Right cardiac atrium (tissue), 5 donors: ENCODE measurements around the gene LOC128125822.

ENCODE experiments used
- ATAC-seq, 2 donors: fragments of 200-7000 bp; cut with Tn5 transposase; one replicate each; pipeline versions ENCODE4 v1.8.0 to v1.9.1; 2020; ENCODE audit warnings: moderate library complexity in 2 of 2, mild to moderate bottlenecking in 1 of 2
- DNase-seq, 3 donors: peaks; one replicate each; pipeline ENCODE4 v3.0.0-alpha.2; 2020
- H3K27ac ChIP-seq: one replicate; pipeline ENCODE4 v1.5.1; 2013; ENCODE audit warnings: mild to moderate bottlenecking, low read length, control low read depth, moderate library complexity
- H3K27me3 ChIP-seq: one replicate; pipeline ENCODE4 v1.6.1; 2013; ENCODE audit not compliant: control insufficient read depth, insufficient read depth
- H3K4me1 ChIP-seq: one replicate; pipeline ENCODE4 v1.6.1; 2013; ENCODE audit warnings: low read length; ENCODE audit not compliant: control insufficient read depth, insufficient read depth
- H3K4me3 ChIP-seq: one replicate; pipeline ENCODE4 v1.5.1; 2013; ENCODE audit warnings: low read length, control low read depth
- H3K9me3 ChIP-seq: one replicate; pipeline ENCODE4 v1.6.1; 2013; ENCODE audit warnings: low read length; ENCODE audit not compliant: control insufficient read depth
- WGBS: extraction: QIAGEN DNeasy Blood & Tissue Kit; methylation state at CpG from one replicate; pipeline ENCODE4 v1.1.7; 2013; 5-methylcytosine and 5-hydroxymethylcytosine counted together
- intact Hi-C, 4 donors: fragments of 100-400 bp; cut with DNase I; formaldehyde crosslinking; loops; one replicate each; pipeline versions ENCODE4 v1.11.0 to v1.14.0; 2022 to 2023
- donor health status: healthy with polysubstance abuse.
- donor health status: DM: no; HTN: yes; CAD: no.
- donor health status: DM: no; HTN: no; CAD: no.
- donor health status: DM: no; HTN: yes; CAD: no; lungs with severe emphysema.
- donor health status: DM: yes; HTN: yes; CAD: no.

Gene LOC128125822

GRCh38 chr6:63573899-63574553, 1.7 kb downstream of the LOC128125822 start:
- ATAC-seq (no peak), DNase-seq (peak in 1 of 3 donors; percentile 44)
- Histone ChIP-seq H3K27ac (peak overlapping the region; percentile 99), H3K9me3 (no peaks in the 10 kb centered on the region), H3K27me3 (no peaks in the 10 kb centered on the region), H3K4me3 (peak overlapping the region; percentile 89), H3K4me1 (no peaks in the 10 kb centered on the region)
- intact Hi-C loops = loop anchor here in 1 of 4 donors (10.0 kb wide), 1 partner anchor 61 kb away; the partner anchor contains the start of gene PHF3
- WGBS = 12% methylated on average over 10 of the region's 10 CpGs

- Histone ChIP-seq H3K27me3 (no peaks in the 10 kb centered on the region), H3K9me3 (no peaks in the 10 kb centered on the region), H3K4me3 (peak overlapping the region; percentile 89), H3K4me1 (no peaks in the 10 kb centered on the region), H3K27ac (no peak overlapping the region)
- ATAC-seq = no peak
- intact Hi-C loops = loop anchor here in 1 of 4 donors (10.0 kb wide), 1 partner anchor 60 kb away; the partner anchor contains the start of gene PHF3
- no peak for DNase-seq
- 76% methylated on average over 2 of the region's 2 CpGs for WGBS
These were observed 2.2 kb downstream of the LOC128125822 start for GRCh38 chr6:63574554-63574900.

GRCh38 chr6:63576147-63576772, 4.0 kb downstream of the LOC128125822 start:
- 83% methylated on average over 3 of the region's 3 CpGs for WGBS
- H3K4me3 ChIP-seq = no peak overlapping the region
- H3K27me3 ChIP-seq = no peaks in the 10 kb centered on the region
- DNase-seq = no peak
- no peaks in the 10 kb centered on the region for H3K9me3 ChIP-seq
- H3K27ac ChIP-seq = no peak overlapping the region
- no peak for ATAC-seq
- H3K4me1 ChIP-seq = no peaks in the 10 kb centered on the region
- intact Hi-C loops = loop anchor here in 1 of 4 donors (10.0 kb wide), 1 partner anchor 59 kb away; the partner anchor contains the start of gene PHF3

GRCh38 chr6:63576985-63577712, 4.9 kb downstream of the LOC128125822 start:
- Histone ChIP-seq H3K4me3 (no peak overlapping the region), H3K27ac (no peak overlapping the region), H3K4me1 (no peaks in the 10 kb centered on the region), H3K27me3 (no peaks in the 10 kb centered on the region), H3K9me3 (no peaks in the 10 kb centered on the region)
- intact Hi-C loops = loop anchor here in 1 of 4 donors (10.0 kb wide), 1 partner anchor 58 kb away; the partner anchor contains the start of gene PHF3
- DNase-seq (no peak), ATAC-seq (no peak)
- 93% methylated on average over 5 of the region's 5 CpGs for WGBS

GRCh38 chr6:63578757-63579156, 6.5 kb downstream of the LOC128125822 start:
- H3K4me1 ChIP-seq = no peaks in the 10 kb centered on the region
- 100% methylated on average over 2 of the region's 2 CpGs for WGBS
- no peaks in the 10 kb centered on the region for H3K27me3 ChIP-seq
- no peak overlapping the region for H3K27ac ChIP-seq
- intact Hi-C loops = loop anchor here in 1 of 4 donors (10.0 kb wide), 1 partner anchor 56 kb away; the partner anchor contains the start of gene PHF3
- H3K4me3 ChIP-seq = no peak overlapping the region
- ATAC-seq (no peak), DNase-seq (no peak)
- H3K9me3 ChIP-seq = no peaks in the 10 kb centered on the region

GRCh38 chr6:63579937-63580703, 7.8 kb downstream of the LOC128125822 start:
- Histone ChIP-seq H3K4me3 (no peak overlapping the region), H3K9me3 (no peaks in the 10 kb centered on the region), H3K27ac (no peak overlapping the region), H3K4me1 (no peaks in the 10 kb centered on the region), H3K27me3 (no peaks in the 10 kb centered on the region)
- WGBS = 96% methylated on average over 6 of the region's 6 CpGs
- ATAC-seq (no peak), DNase-seq (no peak)
- intact Hi-C loops = loop anchor here in 1 of 4 donors (10.0 kb wide), 1 partner anchor 55 kb away; the partner anchor contains the start of gene PHF3

GRCh38 chr6:63580704-63580961, 8.4 kb downstream of the LOC128125822 start:
- 86% methylated on average over 3 of the region's 3 CpGs for WGBS
- H3K27ac ChIP-seq = no peak overlapping the region
- H3K27me3 ChIP-seq = no peaks in the 10 kb centered on the region
- DNase-seq (no peak), ATAC-seq (no peak)
- no peak overlapping the region for H3K4me3 ChIP-seq
- intact Hi-C loops = no loop called here
- no peaks in the 10 kb centered on the region for H3K4me1 ChIP-seq
- no peaks in the 10 kb centered on the region for H3K9me3 ChIP-seq

GRCh38 chr6:63581355-63582013, 9.2 kb downstream of the LOC128125822 start:
- ATAC-seq (no peak), DNase-seq (no peak)
- intact Hi-C loops = no loop called here
- H3K27ac ChIP-seq = no peak overlapping the region
- no peaks in the 10 kb centered on the region for H3K9me3 ChIP-seq
- H3K27me3 ChIP-seq = no peaks in the 10 kb centered on the region
- no peaks in the 10 kb centered on the region for H3K4me1 ChIP-seq
- WGBS = 95% methylated on average over 2 of the region's 2 CpGs
- H3K4me3 ChIP-seq = no peak overlapping the region

- DNase-seq (no peak), ATAC-seq (no peak)
- Histone ChIP-seq H3K27me3 (no peaks in the 10 kb centered on the region), H3K9me3 (no peaks in the 10 kb centered on the region), H3K27ac (no peak overlapping the region), H3K4me3 (no peak overlapping the region), H3K4me1 (no peaks in the 10 kb centered on the region)
- 92% methylated on average over 4 of the region's 4 CpGs for WGBS
- intact Hi-C loops = no loop called here
These were observed 10.4 kb downstream of the LOC128125822 start for GRCh38 chr6:63582579-63583231.

GRCh38 chr6:63584125-63584514, 11.8 kb downstream of the LOC128125822 start:
- Histone ChIP-seq H3K27ac (no peak overlapping the region), H3K4me3 (no peak overlapping the region), H3K27me3 (no peaks in the 10 kb centered on the region), H3K4me1 (no peaks in the 10 kb centered on the region), H3K9me3 (no peaks in the 10 kb centered on the region)
- no peak for DNase-seq
- ATAC-seq = peak; percentile 47 to 54
- intact Hi-C loops = no loop called here
- WGBS = 56% methylated on average over 4 of the region's 4 CpGs
